Hepatic stellate cell (primary cell): Measurements from ENCODE around the gene SPTY2D1.
"Not testable (repeated sequence)": the region's sequence is repeated elsewhere in the genome, so short reads cannot be mapped to it uniquely, and the experiment has no call there.

ENCODE experiments used
- DNase-seq: peaks from one replicate; pipeline ENCODE4 v3.0.0; 2011; ENCODE audit warnings: low spot score

Gene SPTY2D1

DNA sequence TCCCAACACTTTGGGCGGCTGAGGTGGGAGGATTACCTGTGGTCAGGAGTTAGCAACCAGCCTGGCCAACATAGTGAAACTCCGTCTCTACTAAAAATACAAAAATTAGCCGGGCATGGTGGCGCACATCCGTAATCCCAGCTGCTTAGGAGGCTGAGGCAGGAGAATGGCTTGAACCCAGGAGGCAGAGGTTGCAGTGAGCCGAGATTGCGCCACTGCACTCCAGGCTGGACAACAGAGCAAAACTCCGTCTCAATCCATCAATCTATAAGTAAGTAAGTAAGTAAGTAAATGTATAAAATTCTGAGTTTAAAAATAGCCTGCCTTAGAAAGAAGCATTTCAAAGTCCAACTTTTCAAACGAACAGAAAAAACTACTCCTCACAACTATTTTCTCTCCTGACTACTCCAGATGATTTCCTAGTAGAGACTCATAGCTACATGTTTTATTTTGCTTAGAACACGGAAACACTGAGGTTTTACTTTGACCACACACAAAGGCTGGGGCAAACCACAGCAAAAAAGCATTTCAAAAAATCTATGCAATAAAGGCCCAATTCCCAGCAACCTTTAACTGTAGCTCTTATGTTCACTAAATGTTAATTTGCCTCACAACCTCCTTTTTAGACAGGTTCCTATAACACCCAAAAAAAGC, 16.3 kb downstream of the SPTY2D1 start:
- DNase-seq = peak; percentile 36

DNA sequence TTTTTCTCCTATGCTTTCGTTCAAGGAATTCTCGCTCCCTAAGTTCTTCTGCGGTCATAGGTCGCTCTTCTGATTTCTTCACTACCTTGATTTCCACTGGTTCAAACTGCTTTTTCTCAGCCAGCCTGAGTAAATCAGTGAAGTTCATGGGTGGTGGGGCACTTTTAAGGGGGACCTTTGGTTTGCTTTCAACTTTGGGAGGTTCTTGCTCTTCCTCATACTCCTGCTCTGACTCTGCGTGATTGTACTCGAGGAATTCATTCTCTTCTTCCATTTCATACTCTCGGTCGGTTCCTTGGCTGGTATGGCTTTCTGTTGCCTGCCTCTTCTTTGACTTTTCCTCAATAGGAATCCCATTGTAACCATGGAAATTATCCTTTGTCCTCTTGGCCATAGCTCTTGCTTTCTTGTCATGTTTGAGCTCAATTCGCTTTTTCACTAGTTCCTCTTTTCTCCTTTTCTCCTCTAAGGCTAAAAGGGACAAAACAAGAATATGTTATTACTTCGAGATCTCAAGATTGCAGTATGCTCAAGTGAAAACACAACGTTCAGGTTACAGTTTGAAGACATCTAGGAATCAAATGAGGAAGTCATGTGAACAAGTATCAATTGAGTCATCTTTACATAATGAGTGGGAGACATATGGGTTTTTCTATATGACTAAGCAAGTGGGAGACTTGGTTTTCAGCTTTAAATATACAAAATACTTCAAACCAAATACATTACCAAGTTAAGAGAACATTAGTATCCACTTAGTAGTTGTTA, 18.3 kb downstream of the SPTY2D1 start:
- peak; percentile 24 for DNase-seq

DNA sequence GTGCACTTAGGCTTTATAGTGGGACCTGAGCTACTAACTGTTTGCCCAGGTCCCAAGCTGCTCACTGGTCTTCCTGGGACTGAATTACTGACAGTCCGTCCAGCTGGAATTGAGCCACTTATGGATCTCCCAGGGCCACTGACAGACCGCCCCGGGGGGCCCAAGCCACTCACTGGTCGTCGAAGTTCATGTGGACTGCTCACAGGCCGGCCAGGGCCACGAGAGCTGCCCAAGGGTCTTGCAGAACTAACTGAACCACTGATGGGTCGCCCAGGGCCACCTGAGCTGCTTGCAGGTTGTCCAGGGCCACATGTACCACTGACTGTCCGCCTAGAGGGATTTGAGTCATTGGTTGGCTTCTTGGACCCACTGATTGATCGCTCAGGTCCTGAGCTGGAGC, 19.5 kb downstream of the SPTY2D1 start:
- DNase-seq = no peak

DNA sequence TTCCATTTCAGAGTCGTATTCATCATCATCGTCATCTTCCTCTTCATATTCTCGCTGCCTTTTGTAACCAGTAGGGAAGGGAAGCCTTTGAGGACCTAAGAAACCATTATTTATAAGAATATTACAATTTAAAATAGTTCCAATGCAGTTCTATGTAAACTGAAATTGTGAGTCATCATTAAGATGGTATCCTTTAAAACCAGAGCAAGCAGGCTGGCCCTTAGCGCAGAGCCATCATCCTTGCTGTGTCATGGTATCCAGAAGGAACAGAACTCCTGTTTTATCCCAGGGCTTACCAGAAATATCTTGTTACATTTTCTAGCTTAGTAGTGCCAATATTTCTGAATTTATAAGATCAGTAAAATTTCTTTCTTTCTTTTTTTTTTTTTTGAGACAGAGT, 21.7 kb downstream of the SPTY2D1 start:
- no peak for DNase-seq

DNA sequence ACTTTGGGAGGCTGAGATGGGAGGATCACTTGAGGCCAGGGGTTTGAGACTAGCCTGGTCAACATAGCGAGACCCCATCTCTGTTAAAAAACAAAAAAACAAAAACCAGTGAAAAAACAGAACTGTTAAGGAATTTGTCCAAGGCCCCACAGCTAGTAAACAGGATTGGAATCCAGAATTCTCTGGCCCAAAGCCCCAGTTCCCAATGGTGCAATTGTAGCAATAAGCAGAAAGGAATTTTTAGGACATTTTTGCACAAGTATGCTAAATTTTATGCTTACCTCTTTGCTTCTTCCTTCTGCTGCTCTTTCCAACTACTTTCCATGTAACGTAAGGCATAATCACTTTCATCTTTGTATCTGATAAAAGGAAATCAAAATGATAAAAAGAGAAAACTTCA, 22.9 kb downstream of the SPTY2D1 start:
- no peak for DNase-seq

DNA sequence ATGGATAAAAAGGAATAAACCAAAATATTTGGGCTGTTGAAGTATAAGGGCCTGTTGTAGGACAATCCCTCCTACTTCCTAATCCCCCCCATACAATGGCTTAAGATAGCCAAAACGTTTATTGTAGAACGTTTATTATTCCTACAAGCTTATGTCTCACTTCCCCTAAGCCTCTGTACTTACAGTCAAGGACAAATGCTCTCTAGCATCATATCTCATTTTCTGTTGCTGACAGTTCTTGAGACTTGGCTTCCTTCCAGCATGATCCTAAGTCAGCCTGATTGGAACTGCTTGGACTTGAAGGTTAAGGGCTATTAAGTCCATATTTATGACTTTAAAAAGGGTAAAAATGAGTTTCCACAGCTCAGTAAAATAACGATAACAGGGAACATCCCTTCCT, 25.8 kb downstream of the SPTY2D1 start:
- no peak for DNase-seq

DNA sequence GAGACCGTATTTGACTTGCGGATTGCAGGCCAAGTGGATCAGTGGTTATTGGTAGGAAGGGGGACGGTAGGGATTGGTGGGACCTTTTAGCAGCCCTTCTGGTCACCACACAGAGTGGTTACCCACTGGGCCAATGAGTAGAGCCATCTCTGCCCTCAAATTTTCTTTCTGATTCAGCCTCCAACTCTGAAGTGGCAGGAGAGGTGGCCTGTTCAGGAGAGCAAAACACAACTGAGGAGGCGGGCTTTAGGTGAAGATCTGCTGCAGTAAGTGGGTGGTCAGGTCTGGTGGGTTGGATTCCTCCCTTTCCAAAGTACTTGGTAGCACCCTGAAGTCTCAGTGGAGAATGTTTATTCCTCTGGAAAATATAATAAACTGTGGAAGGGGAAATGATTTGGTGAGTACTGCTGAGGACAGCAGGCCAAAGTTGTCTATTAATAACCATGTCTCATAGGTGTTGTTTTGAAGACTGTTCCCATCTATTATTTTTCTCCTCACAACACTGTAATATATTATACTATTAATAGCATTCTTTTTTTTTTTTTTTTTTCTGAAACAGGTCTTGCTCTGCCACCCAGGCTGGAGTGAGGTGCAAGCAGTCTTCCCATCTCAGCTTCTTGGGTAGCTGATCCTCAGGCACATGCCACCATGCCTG, 33.1 kb downstream of the SPTY2D1 start:
- DNase-seq = no peak

DNA sequence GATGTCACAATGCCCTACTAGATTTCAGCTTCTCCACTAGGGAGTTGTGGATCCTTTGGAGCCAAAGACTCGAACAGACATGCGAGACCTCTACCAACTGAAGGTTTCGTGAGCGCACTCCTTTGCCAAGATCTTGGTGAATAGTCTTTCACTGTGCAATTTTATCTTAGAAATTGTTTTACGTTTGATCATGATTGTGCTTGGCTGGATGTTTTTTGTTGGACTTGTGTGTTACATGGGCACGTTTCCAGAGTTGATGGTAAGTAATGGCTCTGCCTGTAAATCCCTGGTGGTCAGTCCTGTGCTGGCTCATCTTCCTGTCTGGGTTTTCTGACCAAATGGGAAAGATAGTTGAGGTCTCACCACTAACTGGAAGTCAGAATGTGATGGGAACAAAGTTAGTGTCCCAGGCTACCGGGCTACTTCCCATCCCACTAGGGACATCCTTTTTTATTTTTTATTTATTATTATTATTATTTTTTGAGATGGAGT, 34.4 kb downstream of the SPTY2D1 start, which contains the start of gene MISFA:
Gene MISFA (plus strand): TSS at position 51 of the 492 bp plus-strand sequence. CDS start 140 bp downstream, at position 191.
- DNase-seq = no peak

DNA sequence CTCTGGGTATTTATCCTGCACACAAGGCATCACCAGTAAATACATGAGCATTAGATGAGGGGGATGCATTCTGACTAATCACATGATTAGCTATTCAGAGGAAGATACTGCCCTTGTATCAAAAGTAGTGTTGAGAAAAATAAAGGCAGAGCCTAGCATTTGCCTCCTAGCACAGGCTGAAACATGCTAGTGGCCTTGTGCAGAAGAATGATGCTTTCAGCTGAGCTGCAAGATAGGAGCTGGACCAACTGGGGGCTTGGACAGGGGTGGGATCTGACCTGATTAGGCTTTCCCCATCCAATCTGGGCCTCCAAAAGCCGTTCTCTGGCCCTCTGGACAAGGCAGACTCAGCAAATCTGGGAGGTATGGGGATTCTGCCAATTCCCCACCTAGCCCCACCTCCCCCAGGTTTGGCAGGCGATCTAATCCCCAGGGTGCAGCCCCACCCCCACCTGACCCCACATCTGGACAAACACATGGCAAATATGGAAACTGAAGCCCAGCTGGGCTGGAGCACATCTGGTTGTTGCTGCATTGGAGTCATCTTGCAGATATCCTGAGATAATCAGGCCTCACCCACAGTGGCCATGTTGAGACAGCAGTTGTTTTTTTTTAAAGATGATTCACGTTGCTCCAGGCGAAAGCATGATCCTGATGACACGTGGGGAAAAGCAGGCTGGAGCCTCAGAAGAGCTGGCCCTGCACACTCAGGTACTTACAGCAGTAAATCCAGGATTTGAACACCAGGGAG, 39.0 kb downstream of the SPTY2D1 start:
- DNase-seq = peak; percentile 47

DNA sequence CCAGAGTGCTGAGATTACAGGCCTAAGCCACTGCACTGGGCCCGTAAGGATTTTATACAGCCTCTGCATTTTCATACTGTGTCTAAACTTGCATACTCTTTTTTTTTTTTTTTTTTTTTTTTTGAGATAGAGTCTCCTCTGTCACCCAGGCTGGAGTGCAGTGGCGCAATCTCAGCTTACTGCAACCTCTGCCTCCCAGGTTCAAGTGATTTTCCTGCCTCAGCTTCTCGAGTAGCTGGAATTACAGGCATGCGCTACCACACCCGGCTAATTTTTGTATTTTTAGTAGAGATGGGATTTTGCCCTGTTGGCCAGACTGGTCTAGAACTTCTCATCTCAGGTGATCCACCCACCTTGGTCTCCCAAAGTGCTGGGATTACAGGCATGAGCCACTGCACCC, 40.1 kb downstream of the SPTY2D1 start:
- DNase-seq = not testable (repeated sequence)

DNA sequence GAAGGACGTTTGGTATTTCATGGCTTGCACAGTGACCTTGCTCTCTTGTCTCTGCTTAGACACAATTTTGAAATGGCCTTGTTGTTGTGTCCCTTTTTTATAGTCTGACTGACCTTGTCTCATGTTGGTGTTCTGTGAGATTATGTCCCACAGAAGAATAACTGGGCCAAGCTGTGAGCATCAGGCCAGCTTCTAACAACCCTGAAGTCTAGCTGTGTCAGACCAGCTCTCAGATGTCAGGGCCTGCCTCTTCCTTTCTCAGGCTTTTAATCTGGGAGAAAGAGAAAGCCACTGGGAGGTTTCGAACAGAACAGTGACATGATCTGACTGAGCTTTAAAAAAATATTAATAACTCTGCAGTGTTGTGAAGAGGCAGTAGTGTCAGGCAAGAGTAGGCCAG, 43.6 kb downstream of the SPTY2D1 start:
- no peak for DNase-seq

DNA sequence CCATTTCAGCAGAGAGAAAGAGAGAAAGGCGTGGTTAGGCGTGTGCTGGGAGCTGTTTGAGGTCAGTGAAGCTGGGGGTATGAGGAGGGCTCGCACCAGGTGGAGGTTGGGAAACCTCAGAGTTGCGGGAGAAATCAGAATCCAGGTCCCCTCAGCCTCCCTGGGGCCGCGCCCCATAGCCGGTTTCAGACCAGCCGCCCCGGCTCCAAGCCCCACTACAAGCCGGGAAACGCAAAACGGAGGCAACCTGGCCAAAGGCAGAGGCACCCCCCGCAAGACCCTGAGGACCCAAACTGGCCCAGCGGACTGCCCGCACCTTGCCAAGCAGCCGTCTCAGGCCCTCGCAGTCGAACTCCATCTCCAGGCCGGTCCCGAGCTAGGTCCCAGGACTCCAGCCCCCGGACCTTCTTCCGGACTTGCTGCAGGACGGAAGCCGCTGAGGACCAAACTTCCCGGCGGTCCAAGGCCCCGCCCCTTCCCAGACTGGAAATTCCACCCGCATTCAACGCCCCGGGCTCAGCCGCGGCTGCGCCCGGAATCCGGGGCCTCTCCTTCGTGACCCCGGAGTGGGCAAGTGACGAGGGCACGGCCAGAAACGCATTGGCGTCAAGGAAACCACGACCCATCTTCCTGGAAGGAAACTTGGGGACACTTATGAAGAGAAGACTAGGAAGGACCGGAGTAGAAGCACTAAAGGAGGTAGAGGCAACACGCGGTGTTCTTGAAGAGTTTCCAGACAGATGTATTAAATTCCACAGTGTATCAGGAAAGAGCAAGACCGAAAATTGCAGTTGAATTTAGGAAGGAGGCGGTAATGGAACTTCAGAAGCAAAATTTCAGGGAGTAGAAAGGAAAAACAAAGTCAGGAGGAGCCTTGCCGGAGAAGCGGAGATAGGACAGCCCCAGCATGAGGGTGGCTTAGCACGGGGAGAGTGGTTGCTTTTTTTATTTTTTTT, 45.6 kb downstream of the SPTY2D1 start, which contains the start of gene UEVLD:
Gene UEVLD (minus strand): TSS at position 438 of the 956 bp plus-strand sequence. CDS start 80 bp downstream, at position 358.
- peak; percentile 94 for DNase-seq

DNA sequence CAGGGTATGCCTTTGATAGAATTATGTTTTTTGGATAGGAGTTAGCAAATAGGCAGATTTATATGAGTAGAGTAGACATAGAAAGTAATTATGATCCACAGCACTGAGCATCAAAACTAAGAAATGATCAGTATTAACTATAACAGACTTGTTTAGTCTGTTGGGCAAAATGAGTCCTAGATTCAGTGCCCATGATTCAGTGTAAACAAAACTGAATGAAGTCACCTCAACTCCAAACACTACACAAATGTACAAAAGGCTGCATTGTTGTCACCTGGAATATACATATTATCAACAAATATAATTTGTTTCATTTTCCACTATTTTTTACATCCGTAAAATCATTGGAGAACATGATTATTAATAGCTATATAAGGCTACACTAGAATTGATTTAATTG, 52.3 kb downstream of the SPTY2D1 start:
- DNase-seq = no peak

DNA sequence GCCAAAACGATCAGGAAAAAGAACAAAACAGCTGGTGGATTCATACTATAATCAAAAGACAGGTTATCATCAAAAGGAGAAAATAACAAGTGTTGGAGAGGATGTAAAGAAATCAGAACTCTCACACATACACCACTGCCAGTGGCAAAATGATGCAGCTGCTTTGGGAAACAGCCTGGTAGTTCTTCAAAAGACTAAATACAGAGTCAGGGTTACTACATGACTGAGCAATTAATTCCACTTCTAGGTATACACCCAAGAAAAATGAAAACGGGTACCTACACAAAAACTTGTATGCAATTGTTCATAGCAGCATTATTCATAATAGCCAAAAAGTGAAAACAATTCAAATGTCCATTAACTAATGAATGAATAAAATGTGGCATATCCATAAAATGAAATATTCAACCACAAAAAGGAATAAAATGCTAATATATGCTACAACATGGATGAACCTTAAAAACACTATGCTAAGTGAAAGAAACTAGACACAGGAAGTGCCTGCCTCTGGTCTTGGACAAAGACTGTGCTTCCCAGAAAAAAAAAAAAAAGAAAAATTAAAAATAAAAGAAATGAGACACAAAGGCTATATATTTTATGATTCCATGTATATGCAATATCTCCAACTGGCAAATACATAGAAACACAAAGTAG, 53.9 kb downstream of the SPTY2D1 start:
- DNase-seq = no peak

DNA sequence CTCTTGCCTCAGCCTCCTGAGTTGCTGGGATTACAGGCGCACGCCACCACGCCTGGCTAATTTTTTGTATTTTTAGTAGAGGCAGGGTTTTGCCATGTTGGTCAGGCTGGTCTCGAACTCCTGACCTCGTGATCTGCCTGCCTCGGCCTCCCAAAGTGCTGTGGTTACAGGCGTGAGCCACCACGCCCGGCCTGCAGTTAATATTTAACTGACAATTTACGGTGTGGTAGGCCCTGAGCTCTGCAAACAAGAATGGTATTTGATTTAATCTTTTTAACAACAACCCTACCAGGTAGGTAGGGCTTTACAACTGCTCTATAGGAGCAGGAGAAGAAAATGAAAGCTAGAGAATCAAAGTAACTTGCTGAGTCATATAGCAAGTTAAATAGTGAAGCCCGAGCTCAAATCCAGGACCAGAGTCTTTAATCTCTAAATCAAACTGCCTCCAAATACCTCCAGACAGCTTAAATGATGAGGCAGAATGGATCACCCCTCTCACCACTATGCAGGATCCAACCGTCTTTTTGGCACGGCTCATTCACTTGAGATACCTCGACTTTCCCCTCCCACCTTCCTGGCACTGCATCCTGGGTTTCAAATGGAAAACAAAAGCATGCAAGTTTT, 55.1 kb downstream of the SPTY2D1 start:
- DNase-seq = no peak

DNA sequence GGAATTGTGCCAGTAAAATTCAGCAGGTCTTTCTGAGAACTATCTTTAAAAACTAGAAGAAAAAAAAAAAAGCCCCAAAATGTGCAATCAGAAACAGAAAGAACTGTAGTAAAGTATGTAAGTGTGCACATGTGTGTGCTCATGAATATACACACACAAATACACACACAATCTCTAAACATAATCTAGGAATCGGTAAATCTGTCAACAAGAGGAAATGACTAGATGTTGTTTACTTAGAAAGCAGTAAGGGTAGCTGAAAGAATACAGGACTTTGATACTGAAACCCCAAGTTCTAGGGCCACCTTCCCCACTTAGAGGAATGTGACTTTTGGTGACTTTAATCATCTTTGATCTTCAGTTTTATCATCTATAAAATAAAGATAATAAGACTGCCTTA, 58.8 kb downstream of the SPTY2D1 start:
- no peak for DNase-seq

DNA sequence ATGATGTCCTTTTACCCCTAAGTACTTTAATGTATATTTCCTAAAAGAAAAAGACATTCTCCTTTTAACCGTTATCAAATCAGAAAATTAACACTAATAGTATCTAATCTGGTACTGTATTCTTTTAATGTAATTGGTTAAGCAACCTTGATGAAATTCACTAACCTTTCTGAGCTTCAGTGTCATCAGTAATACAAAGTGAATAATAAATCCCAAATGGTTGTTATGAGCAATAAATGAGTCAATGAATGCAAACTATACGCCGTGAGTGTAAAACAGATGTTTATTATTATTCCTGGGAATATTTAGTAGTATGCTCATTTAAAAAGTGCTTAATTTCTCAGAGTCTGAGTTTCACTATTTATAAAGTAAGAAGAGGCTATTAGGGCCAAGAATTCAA, 67.1 kb downstream of the SPTY2D1 start:
- DNase-seq = no peak

DNA sequence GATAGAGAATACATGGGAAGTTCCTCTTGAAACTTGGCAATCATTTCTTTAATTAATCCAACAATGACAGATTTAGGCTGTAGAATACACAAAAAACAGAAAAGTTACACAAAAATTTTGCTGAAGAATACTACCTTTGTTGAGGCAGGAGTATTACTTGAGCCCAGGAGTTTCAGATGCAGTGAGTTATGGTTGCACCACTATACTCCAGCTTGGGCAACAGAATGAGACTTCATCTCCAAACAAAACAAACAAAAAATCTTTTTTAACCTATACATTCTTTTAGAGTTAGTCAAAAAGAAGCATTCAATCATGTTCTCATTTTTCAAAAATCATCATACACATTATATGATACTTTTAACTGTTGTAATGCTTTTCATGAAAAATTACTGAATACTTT, 67.7 kb downstream of the SPTY2D1 start:
- DNase-seq = no peak

DNA sequence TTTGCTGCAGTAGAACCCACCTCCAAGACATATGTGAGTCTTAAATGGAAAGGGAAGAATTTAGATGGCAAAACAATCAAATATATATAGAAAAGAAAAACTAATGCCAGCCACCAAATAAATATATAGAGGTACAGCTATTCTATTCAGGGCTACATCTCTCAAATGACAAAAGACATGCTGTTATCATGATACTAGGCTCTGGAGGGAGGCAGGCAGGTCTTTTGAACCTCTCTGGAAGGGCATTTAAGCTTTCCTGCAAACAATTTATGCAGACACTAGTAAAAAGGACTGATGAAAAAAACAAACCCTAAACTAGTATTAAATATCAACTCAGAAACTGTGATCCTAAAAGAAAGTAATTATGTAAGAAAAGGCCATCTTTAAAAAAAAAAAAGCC, 70.0 kb downstream of the SPTY2D1 start:
- DNase-seq = no peak
